ENCODE results near the gene LMO2. TPM values are rescaled to one million over a fixed set of nuclear protein-coding genes. Genes with fewer than 3 reads are reported as not detected.
A peak's percentile ranks its signal among the peaks of the same experiment; 100 is the strongest.

Gene LMO2
- polyA plus RNA-seq, 3 donors = 48.8 to 140 (median 75.8) TPM

DNA sequence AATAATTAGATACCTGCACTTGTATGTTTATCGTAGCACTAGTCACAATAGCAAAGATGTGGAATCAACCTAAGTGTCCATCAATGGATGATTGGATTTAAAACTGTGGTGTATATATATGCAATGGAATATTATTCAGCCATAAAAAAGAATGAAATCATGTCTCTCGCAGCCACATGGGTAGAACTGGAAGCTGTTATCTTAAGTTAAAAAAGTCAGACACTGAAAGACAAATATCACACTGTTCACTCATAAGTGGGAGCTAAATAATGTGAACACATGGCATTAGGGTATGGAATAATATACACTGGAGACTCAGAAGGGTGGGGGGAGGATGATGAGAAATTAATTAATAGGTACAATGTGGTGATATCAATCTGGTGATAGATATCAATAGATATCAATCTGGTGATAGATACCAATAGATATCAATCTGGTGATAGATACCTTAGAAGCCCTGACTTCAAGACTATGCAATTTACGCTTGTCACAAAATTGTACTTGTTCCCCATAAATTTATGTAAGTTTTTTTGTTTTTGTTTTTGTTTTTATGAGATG, 2.0 kb downstream of the LMO2 start:
- no peaks in the 10 kb centered on the region for H4K20me1 ChIP-seq (ENCODE audit: insufficient read depth, low read length)
- DNase-seq = no peak
- no peaks in the 10 kb centered on the region for H3K9me3 ChIP-seq (replicated peaks in 1 of 2; ENCODE audit: control insufficient read depth in 1 of 2, insufficient read depth in 1 of 2, low read length in 2 of 2)
- H3K36me3 Mint-ChIP-seq = peaks cover 5 to 8% of the 10 kb centered on the region in 2 donors
- intact Hi-C loops (cut with micrococcal nuclease) = loop anchor here (5.0 kb wide), 2 partner anchors 42 to 52 kb away; no protein-coding TSS in a partner anchor
- H3K4me3 ChIP-seq (replicated peaks in 1 of 3; ENCODE audit: low read depth in 2 of 3, low read length in 3 of 3) = no peak overlapping the region
- peak overlapping the region in 6 of 7 donors; percentile 40 to 95 (median 74) for H3K27ac Mint-ChIP-seq
- H3K27me3 Mint-ChIP-seq (ENCODE audit: low read depth in 3 of 3) = no peaks in the 10 kb centered on the region
- H3K4me1 Mint-ChIP-seq = peaks cover 98% of the 10 kb centered on the region
- no peak overlapping the region for H3K4me3 Mint-ChIP-seq
- peak overlapping the region; percentile 21 for H3K4me2 ChIP-seq (replicated peaks; ENCODE audit: extremely low read depth, low read length, poor library complexity, severe bottlenecking)
- WGBS (ENCODE audit: insufficient coverage) = no CpG with 5 or more reads among the region's 3 CpGs
- H3K79me2 ChIP-seq (ENCODE audit: insufficient read depth, low read length) = peaks cover 74% of the 10 kb centered on the region
- TF ChIP-seq CTCF (IDR thresholded peaks at IDR 0.05) = no peak
- no peak overlapping the region for H2AFZ ChIP-seq (ENCODE audit: insufficient read depth, low read depth, low read length, poor library complexity, severe bottlenecking)
- H3K9me3 Mint-ChIP-seq = peaks cover 0 to 3% (median 0%) of the 10 kb centered on the region in 7 donors
- peak overlapping the region; percentile 36 to 98 for H3K27ac ChIP-seq (ENCODE audit: low read depth in 1 of 2, low read length in 2 of 2)
- H3K9ac ChIP-seq (ENCODE audit: insufficient read depth, low read length, poor library complexity, severe bottlenecking) = no peak overlapping the region
- no peaks in the 10 kb centered on the region for H3K36me3 ChIP-seq (replicated peaks in 1 of 2; ENCODE audit: control insufficient read depth in 1 of 2, insufficient read depth in 2 of 2, low read length in 2 of 2)
- H3K27me3 ChIP-seq (ENCODE audit: control insufficient read depth in 2 of 2, insufficient read depth in 2 of 2, low read length in 2 of 2) = no peaks in the 10 kb centered on the region
- peaks cover 89 to 100% of the 10 kb centered on the region in 2 donors for H3K4me1 ChIP-seq (ENCODE audit: control insufficient read depth in 1 of 2, insufficient read depth in 2 of 2, low read length in 2 of 2)

- Histone ChIP-seq H2AFZ (ENCODE audit: insufficient read depth, low read depth, low read length, poor library complexity, severe bottlenecking) (peak overlapping the region; percentile 7), H3K36me3 (replicated peaks in 1 of 2; ENCODE audit: control insufficient read depth in 1 of 2, insufficient read depth in 2 of 2, low read length in 2 of 2) (no peaks in the 10 kb centered on the region), H3K27me3 (ENCODE audit: control insufficient read depth in 2 of 2, insufficient read depth in 2 of 2, low read length in 2 of 2) (no peaks in the 10 kb centered on the region), H3K4me3 (replicated peaks in 1 of 3; ENCODE audit: low read depth in 2 of 3, low read length in 3 of 3) (no peak overlapping the region), H3K27ac (ENCODE audit: low read depth in 1 of 2, low read length in 2 of 2) (peak overlapping the region in 1 of 2 donors; percentile 98), H3K79me2 (ENCODE audit: insufficient read depth, low read length) (peaks cover 80% of the 10 kb centered on the region), H4K20me1 (ENCODE audit: insufficient read depth, low read length) (no peaks in the 10 kb centered on the region), H3K9ac (ENCODE audit: insufficient read depth, low read length, poor library complexity, severe bottlenecking) (no peak overlapping the region), H3K4me2 (replicated peaks; ENCODE audit: extremely low read depth, low read length, poor library complexity, severe bottlenecking) (peak overlapping the region; percentile 21), H3K4me1 (ENCODE audit: control insufficient read depth in 1 of 2, insufficient read depth in 2 of 2, low read length in 2 of 2) (peaks cover 89 to 100% of the 10 kb centered on the region in 2 donors), H3K9me3 (replicated peaks in 1 of 2; ENCODE audit: control insufficient read depth in 1 of 2, insufficient read depth in 1 of 2, low read length in 2 of 2) (no peaks in the 10 kb centered on the region)
- peak overlapping the region in 5 of 7 donors; percentile 7 to 88 (median 35) for H3K27ac Mint-ChIP-seq
- peaks cover 0 to 3% (median 0%) of the 10 kb centered on the region in 7 donors for H3K9me3 Mint-ChIP-seq
- peaks cover 5 to 8% of the 10 kb centered on the region in 2 donors for H3K36me3 Mint-ChIP-seq
- H3K4me3 Mint-ChIP-seq = no peak overlapping the region
- intact Hi-C loops (cut with micrococcal nuclease) = no loop called here
- peaks cover 0 to under 1% (median 0%) of the 10 kb centered on the region in 3 donors for H3K27me3 Mint-ChIP-seq (ENCODE audit: low read depth in 3 of 3)
- WGBS (ENCODE audit: insufficient coverage) = 75% methylated on average over 4 of the region's 6 CpGs
- peaks cover 98% of the 10 kb centered on the region for H3K4me1 Mint-ChIP-seq
- DNase-seq = no peak
- TF ChIP-seq CTCF (IDR thresholded peaks at IDR 0.05) = no peak
Measured at GRCh38 chr11:33889296-33889695, 2.6 kb downstream of the LMO2 start.

Measured in CD14-positive monocyte (primary cell).